ENCODE measurements around the gene TFF2.

Gene TFF2

DNA sequence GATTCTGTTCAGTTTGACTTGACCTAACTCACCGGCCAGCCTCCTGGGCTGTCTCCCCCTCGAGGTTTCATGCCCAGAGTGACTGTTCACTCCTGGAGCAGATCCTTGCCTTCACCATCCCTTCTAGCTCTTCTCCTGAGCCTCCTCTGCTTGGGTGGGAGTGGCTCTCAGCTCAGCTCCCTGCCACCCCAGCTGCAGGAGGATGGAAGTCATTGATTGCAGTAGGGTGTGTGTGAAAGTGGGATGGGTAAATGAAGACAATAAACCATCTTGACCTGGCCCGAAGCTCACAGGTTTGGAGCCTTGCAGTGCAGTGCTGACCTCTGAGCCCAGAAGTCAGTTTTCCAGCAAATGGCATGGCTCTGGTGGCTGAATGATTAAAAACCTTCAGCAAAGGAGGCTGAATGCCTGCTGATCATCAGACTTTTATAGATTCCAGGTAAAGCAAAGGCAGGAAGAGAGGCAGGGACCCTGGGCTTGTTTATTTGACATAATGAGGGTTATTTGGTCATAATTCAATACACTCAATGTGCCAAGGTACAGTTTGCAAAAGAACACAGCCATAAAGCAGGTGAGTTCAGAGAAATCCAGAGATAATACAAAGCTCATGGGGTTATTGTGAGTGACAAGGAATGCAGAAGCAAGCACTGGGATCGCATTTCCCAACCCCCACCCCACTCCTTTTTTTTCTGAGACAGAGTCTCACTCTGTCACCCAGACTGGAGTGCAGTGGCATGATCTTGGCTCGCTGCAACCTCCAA is 18.1 kb downstream of the TFF2 start:
- TF ChIP-seq EZH2phosphoT487 (IDR thresholded peaks at IDR 0.05; ENCODE audit: borderline replicate concordance) = no peak
- TF ChIP-seq, protein P1, sequence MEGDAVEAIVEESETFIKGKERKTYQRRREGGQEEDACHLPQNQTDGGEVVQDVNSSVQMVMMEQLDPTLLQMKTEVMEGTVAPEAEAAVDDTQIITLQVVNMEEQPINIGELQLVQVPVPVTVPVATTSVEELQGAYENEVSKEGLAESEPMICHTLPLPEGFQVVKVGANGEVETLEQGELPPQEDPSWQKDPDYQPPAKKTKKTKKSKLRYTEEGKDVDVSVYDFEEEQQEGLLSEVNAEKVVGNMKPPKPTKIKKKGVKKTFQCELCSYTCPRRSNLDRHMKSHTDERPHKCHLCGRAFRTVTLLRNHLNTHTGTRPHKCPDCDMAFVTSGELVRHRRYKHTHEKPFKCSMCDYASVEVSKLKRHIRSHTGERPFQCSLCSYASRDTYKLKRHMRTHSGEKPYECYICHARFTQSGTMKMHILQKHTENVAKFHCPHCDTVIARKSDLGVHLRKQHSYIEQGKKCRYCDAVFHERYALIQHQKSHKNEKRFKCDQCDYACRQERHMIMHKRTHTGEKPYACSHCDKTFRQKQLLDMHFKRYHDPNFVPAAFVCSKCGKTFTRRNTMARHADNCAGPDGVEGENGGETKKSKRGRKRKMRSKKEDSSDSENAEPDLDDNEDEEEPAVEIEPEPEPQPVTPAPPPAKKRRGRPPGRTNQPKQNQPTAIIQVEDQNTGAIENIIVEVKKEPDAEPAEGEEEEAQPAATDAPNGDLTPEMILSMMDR (conservative IDR thresholded peaks at IDR 0.05; ENCODE audit: low read length) = no peak

GRCh38 chr21:42331660-42332059 is 19.1 kb downstream of the TFF2 start:
- no peak overlapping the region for H3K4me2 ChIP-seq (ENCODE audit: low read depth, low read length, poor library complexity, severe bottlenecking)
- no peaks in the 10 kb centered on the region for H3K79me2 ChIP-seq (ENCODE audit: insufficient read depth, low read length)
- no peaks in the 10 kb centered on the region for H4K20me1 ChIP-seq (ENCODE audit: insufficient read depth, low read length, poor library complexity, severe bottlenecking)
- no peaks in the 10 kb centered on the region for H3F3A ChIP-seq (ENCODE audit: low read depth)
- H3K27me3 ChIP-seq (ENCODE audit: insufficient read depth, low read length, poor library complexity, severe bottlenecking) = no peaks in the 10 kb centered on the region
- H2AFZ ChIP-seq (ENCODE audit: low read length) = no peak overlapping the region
- H3K4me1 ChIP-seq (ENCODE audit: insufficient read depth, low read length, poor library complexity, severe bottlenecking) = no peaks in the 10 kb centered on the region
- TF ChIP-seq EZH2phosphoT487 (IDR thresholded peaks at IDR 0.05; ENCODE audit: borderline replicate concordance) = no peak
- TF ChIP-seq, protein P1 (conservative IDR thresholded peaks at IDR 0.05; ENCODE audit: low read length) = no peak
- H3K9me2 ChIP-seq (replicated peaks; ENCODE audit: low read depth, low read length) = no peaks in the 10 kb centered on the region
- H3K4me3 ChIP-seq (ENCODE audit: low read length, poor library complexity, severe bottlenecking) = no peak overlapping the region
- no peak overlapping the region for H3K9ac ChIP-seq (ENCODE audit: low read depth, low read length, poor library complexity, severe bottlenecking)
- no peaks in the 10 kb centered on the region; the same call in 1 of the 2 replicates for H3K36me3 ChIP-seq (ENCODE audit: insufficient read depth, low read length)
- H3K9me3 ChIP-seq (ENCODE audit: insufficient read depth, low read depth, low read length) = peaks cover 8% of the 10 kb centered on the region; the same call in 1 of the 2 replicates

More for the DNA sequence above, 18.1 kb downstream of the TFF2 start:
- no peak overlapping the region for H2AFZ ChIP-seq (ENCODE audit: low read length)
- H3K79me2 ChIP-seq (ENCODE audit: insufficient read depth, low read length) = no peaks in the 10 kb centered on the region
- no peaks in the 10 kb centered on the region for H4K20me1 ChIP-seq (ENCODE audit: insufficient read depth, low read length, poor library complexity, severe bottlenecking)
- no peaks in the 10 kb centered on the region for H3K27me3 ChIP-seq (ENCODE audit: insufficient read depth, low read length, poor library complexity, severe bottlenecking)
- no peak overlapping the region for H3K9ac ChIP-seq (ENCODE audit: low read depth, low read length, poor library complexity, severe bottlenecking)
- no peaks in the 10 kb centered on the region for H3K9me2 ChIP-seq (replicated peaks; ENCODE audit: low read depth, low read length)
- H3K4me2 ChIP-seq (ENCODE audit: low read depth, low read length, poor library complexity, severe bottlenecking) = no peak overlapping the region
- no peaks in the 10 kb centered on the region for H3F3A ChIP-seq (ENCODE audit: low read depth)
- no peaks in the 10 kb centered on the region for H3K36me3 ChIP-seq (ENCODE audit: insufficient read depth, low read length)
- H3K4me3 ChIP-seq (ENCODE audit: low read length, poor library complexity, severe bottlenecking) = no peak overlapping the region
- no peaks in the 10 kb centered on the region for H3K4me1 ChIP-seq (ENCODE audit: insufficient read depth, low read length, poor library complexity, severe bottlenecking)
- H3K9me3 ChIP-seq (ENCODE audit: insufficient read depth, low read depth, low read length) = peaks cover 8% of the 10 kb centered on the region; the same call in 1 of the 2 replicates

- Histone ChIP-seq H3K9me2 (replicated peaks; ENCODE audit: low read depth, low read length) (no peaks in the 10 kb centered on the region), H3K36me3 (ENCODE audit: insufficient read depth, low read length) (no peaks in the 10 kb centered on the region; the same call in 1 of the 2 replicates), H3K4me3 (ENCODE audit: low read length, poor library complexity, severe bottlenecking) (no peak overlapping the region), H3K9ac (ENCODE audit: low read depth, low read length, poor library complexity, severe bottlenecking) (no peak overlapping the region), H4K20me1 (ENCODE audit: insufficient read depth, low read length, poor library complexity, severe bottlenecking) (no peaks in the 10 kb centered on the region), H3K9me3 (ENCODE audit: insufficient read depth, low read depth, low read length) (peaks cover 9% of the 10 kb centered on the region; the same call in 1 of the 2 replicates), H3K27me3 (ENCODE audit: insufficient read depth, low read length, poor library complexity, severe bottlenecking) (no peaks in the 10 kb centered on the region), H3K79me2 (ENCODE audit: insufficient read depth, low read length) (no peaks in the 10 kb centered on the region), H3K4me1 (ENCODE audit: insufficient read depth, low read length, poor library complexity, severe bottlenecking) (no peaks in the 10 kb centered on the region), H3K4me2 (ENCODE audit: low read depth, low read length, poor library complexity, severe bottlenecking) (no peak overlapping the region), H2AFZ (ENCODE audit: low read length) (no peak overlapping the region), H3F3A (ENCODE audit: low read depth) (no peaks in the 10 kb centered on the region)
- TF ChIP-seq EZH2phosphoT487 (IDR thresholded peaks at IDR 0.05; ENCODE audit: borderline replicate concordance) = no peak
- TF ChIP-seq, protein P1 (conservative IDR thresholded peaks at IDR 0.05; ENCODE audit: low read length) = peak; percentile 19; the same call in 1 of the 2 replicates
These were observed 20.1 kb downstream of the TFF2 start for GRCh38 chr21:42330380-42331371.

Data from Loucy (cell line).